Activated CD4-positive, alpha-beta T cell treated with anti-CD3 and anti-CD28 coated beads, Interleukin-2, amount 10 ng/mL, durations not matched to agents 7 days and 5 days (primary cell): ENCODE data around the gene ING2. TPM values are rescaled to one million over a fixed set of nuclear protein-coding genes. Genes with fewer than 3 reads are reported as not detected.
"Not testable (repeated sequence)": the region's sequence is repeated elsewhere in the genome, so short reads cannot be mapped to it uniquely, and the experiment has no call there.

ENCODE experiments used
- CTCF ChIA-PET: fragments of 350-600 bp; sonication (Branson Sonifier 250); formaldehyde crosslinking; loops from one replicate; lab custom pipeline; 2021; ENCODE audit warnings: antibody characterized with exemption; lab: Charles Lee
- POLR2A ChIA-PET: fragments of 350-600 bp; sonication (Branson Sonifier 250); formaldehyde crosslinking; loops from one replicate; lab custom pipeline; 2021; ENCODE audit warnings: antibody characterized with exemption; lab: Charles Lee
- DNase-seq: peaks from one replicate; pipeline ENCODE4 v3.0.0-alpha.2; 2020
- H3K27ac Mint-ChIP-seq: one replicate; pipeline ENCODE4 v1.8.0; 2021; ENCODE audit warnings: mild to moderate bottlenecking, moderate library complexity, mixed read lengths
- H3K27me3 Mint-ChIP-seq: one replicate; pipeline ENCODE4 v1.8.0; 2021; ENCODE audit warnings: mixed read lengths
- H3K36me3 Mint-ChIP-seq: one replicate; pipeline ENCODE4 v1.8.0; 2021; ENCODE audit warnings: low read depth, mixed read lengths
- H3K4me1 Mint-ChIP-seq: one replicate; pipeline ENCODE4 v1.8.0; 2021; ENCODE audit warnings: mixed read lengths
- H3K4me3 Mint-ChIP-seq: one replicate; pipeline ENCODE4 v1.8.0; 2021; ENCODE audit warnings: mild to moderate bottlenecking, moderate library complexity, mixed read lengths
- H3K9me3 Mint-ChIP-seq: one replicate; pipeline ENCODE4 v1.8.0; 2021; ENCODE audit warnings: mixed read lengths
- total RNA-seq, 2 experiments: library from RNA; stranded (reverse); gene quantifications; one replicate each; pipeline ENCODE4 v1.2.3, GENCODE V29; 2021

Gene ING2
- total RNA-seq, 2 experiments from 2014 or later: 11.5 to 12.8 TPM

DNA sequence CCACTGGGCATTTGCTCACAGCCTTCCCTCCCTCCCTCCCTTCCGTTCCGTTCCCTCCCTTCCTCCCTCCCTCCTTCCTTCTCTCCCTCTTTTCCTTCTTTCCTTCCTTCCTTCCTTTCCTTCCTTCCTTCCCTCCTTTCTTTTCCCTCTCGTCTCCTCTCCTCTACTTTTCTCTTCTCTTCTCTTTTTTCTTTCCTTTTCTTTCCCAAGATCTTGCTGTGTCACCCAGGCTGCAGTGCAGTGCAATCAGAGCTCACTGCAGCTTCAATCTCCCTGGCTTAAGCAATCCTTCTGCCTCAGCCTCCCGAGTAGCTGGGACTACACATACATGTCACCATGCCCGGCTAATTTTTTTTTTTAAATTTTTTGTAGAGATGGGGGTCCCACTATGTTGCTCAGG is 26.7 kb upstream of the ING2 start:
- ChIA-PET CTCF (interaction anchor here (0.6 to 1.2 kb wide), 3 partner anchors 9 to 38 kb away, joined by 3 to 4 read pairs (median 3); no protein-coding TSS in a partner anchor), POLR2A (no interaction called here)
- Mint-ChIP-seq H3K36me3 (no peaks in the 10 kb centered on the region), H3K4me1 (no peaks in the 10 kb centered on the region), H3K9me3 (no peaks in the 10 kb centered on the region), H3K27ac (no peak overlapping the region), H3K27me3 (peaks cover 5% of the 10 kb centered on the region), H3K4me3 (no peak overlapping the region)
- DNase-seq: no peak

- no peak for DNase-seq
- Mint-ChIP-seq H3K9me3 (no peaks in the 10 kb centered on the region), H3K27ac (no peak overlapping the region), H3K36me3 (no peaks in the 10 kb centered on the region), H3K4me3 (no peak overlapping the region), H3K27me3 (peaks cover 5% of the 10 kb centered on the region), H3K4me1 (no peaks in the 10 kb centered on the region)
- ChIA-PET POLR2A (no interaction called here), CTCF (interaction anchor here (1.2 to 1.5 kb wide), 2 partner anchors 10 to 15 kb away, joined by 3 to 4 read pairs; no protein-coding TSS in a partner anchor)
These were observed 25.9 kb upstream of the ING2 start for GRCh38 chr4:183478926-183479325.

DNA sequence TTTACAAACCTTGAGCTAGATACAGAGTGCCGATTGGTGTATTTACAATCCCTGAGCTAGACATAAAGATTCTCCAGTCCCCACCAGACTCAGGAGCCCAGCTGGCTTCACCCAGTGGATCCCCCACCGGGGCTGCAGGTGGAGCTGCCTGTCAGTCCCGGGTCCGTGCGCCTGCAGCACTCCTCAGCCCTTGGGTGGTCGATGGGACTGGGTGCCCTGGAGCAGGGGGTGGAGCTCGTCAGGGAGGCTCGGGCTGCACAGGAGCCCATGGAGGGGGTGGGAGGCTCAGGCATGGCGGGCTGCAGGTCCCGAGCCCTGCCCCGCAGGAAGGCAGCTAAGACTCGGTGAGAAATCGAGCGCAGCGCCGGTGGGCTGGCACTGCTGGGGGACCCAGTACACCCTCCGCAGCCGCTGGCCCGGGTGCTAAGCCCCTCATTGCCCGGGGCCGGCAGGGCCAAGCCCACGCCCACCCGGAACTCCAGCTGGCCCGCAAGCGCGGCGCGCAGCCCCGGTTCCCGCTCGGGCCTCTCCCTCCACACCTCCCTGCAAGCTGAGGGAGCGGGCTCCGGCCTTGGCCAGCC is 22.3 kb upstream of the ING2 start:
- H3K27me3 Mint-ChIP-seq, CTCF ChIA-PET, H3K9me3 Mint-ChIP-seq, H3K4me3 Mint-ChIP-seq, H3K4me1 Mint-ChIP-seq, H3K27ac Mint-ChIP-seq, DNase-seq, POLR2A ChIA-PET, H3K36me3 Mint-ChIP-seq: not testable (repeated sequence)

GRCh38 chr4:183483997-183484396 is 20.9 kb upstream of the ING2 start:
- no peak overlapping the region for H3K4me3 Mint-ChIP-seq
- no peaks in the 10 kb centered on the region for H3K27me3 Mint-ChIP-seq
- ChIA-PET CTCF (no interaction called here), POLR2A (no interaction called here)
- DNase-seq: no peak
- H3K27ac Mint-ChIP-seq: no peak overlapping the region
- H3K36me3 Mint-ChIP-seq: no peaks in the 10 kb centered on the region
- H3K9me3 Mint-ChIP-seq: no peaks in the 10 kb centered on the region
- H3K4me1 Mint-ChIP-seq: no peaks in the 10 kb centered on the region

DNA sequence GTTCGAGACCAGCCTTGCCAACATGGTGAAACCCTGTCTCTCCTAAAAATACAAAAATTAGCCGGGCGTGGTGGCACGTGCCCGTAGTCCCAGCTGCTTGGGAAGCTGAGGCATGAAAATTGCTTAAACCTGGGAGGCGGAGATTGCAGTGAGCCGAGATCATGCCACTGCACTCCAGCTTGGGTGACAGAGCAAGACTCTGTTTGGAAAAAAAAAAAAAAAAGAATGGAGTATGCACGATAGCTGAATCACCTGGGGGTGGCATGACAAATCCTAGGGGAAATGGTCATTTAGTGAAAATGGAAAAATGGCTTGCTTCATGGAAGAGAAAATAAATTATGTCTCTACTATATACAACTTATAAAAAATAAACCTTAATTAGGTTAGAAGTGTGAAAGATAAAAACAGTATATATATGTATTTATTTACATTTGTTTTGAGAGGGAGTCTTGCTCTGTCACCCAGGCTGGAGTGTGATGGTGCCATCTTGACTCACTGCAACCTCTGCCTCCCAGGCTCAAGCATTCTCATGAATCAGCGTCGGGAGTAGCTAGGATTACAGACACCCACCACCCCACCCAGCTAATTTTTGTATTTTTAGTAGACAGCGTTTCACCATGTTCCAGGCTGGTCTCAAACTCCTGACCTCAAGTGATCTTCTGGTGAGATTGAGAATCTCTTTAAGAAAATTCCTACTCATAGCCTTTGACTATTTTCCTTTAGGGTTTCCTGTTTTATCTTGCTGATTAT is 19.3 kb upstream of the ING2 start:
- ChIA-PET CTCF (interaction anchor here (1.5 kb wide), 1 partner anchor 42 kb away, joined by 3 read pairs; no protein-coding TSS in a partner anchor), POLR2A (no interaction called here)
- H3K4me1 Mint-ChIP-seq: no peaks in the 10 kb centered on the region
- no peak overlapping the region for H3K4me3 Mint-ChIP-seq
- no peak overlapping the region for H3K27ac Mint-ChIP-seq
- no peaks in the 10 kb centered on the region for H3K36me3 Mint-ChIP-seq
- H3K9me3 Mint-ChIP-seq: no peaks in the 10 kb centered on the region
- DNase-seq: no peak
- no peaks in the 10 kb centered on the region for H3K27me3 Mint-ChIP-seq

GRCh38 chr4:183492791-183493222 is 12.1 kb upstream of the ING2 start:
- Mint-ChIP-seq H3K27ac (no peak overlapping the region), H3K9me3 (peaks cover 4% of the 10 kb centered on the region), H3K4me3 (no peak overlapping the region), H3K36me3 (peaks cover 25% of the 10 kb centered on the region), H3K4me1 (no peaks in the 10 kb centered on the region), H3K27me3 (no peaks in the 10 kb centered on the region)
- ChIA-PET CTCF (no interaction called here), POLR2A (no interaction called here)
- DNase-seq: no peak

GRCh38 chr4:183493246-183493645 is 11.6 kb upstream of the ING2 start:
- Mint-ChIP-seq H3K9me3 (peaks cover 4% of the 10 kb centered on the region), H3K4me3 (no peak overlapping the region), H3K36me3 (peaks cover 25% of the 10 kb centered on the region), H3K4me1 (peaks cover under 1% of the 10 kb centered on the region), H3K27me3 (no peaks in the 10 kb centered on the region), H3K27ac (no peak overlapping the region)
- CTCF ChIA-PET: no interaction called here
- DNase-seq: no peak
- POLR2A ChIA-PET: no interaction called here

GRCh38 chr4:183495184-183495583 is 9.7 kb upstream of the ING2 start:
- H3K4me3 Mint-ChIP-seq: no peak overlapping the region
- H3K4me1 Mint-ChIP-seq: peaks cover 15% of the 10 kb centered on the region
- H3K27ac Mint-ChIP-seq: no peak overlapping the region
- POLR2A ChIA-PET: no interaction called here
- no peak for DNase-seq
- peaks cover 4% of the 10 kb centered on the region for H3K9me3 Mint-ChIP-seq
- H3K27me3 Mint-ChIP-seq: no peaks in the 10 kb centered on the region
- CTCF ChIA-PET: interaction anchor here (0.6 kb wide), 2 partner anchors 8 to 17 kb away, joined by 3 read pairs; no protein-coding TSS in a partner anchor
- peaks cover 25% of the 10 kb centered on the region for H3K36me3 Mint-ChIP-seq

DNA sequence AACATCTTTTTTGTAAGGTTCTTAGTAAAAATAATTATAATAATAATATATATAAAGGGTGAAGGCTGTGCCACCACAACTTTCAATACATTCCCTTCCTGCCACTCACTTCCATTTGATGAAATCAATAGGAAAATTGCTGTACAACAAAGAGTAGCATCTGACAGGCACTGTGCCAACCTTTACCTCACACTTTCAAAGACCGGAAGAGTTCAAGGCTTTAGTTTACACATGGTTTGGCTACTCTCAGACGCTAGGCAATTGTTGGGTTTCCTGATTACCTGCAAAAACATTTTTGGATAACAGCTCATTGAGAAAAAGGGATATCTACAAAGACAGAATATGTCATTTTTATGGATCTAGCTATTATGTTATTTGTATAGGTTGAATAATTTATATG is 5.5 kb upstream of the ING2 start:
- peaks cover 36% of the 10 kb centered on the region for H3K4me1 Mint-ChIP-seq
- DNase-seq: no peak
- H3K4me3 Mint-ChIP-seq: no peak overlapping the region
- CTCF ChIA-PET: no interaction called here
- POLR2A ChIA-PET: no interaction called here
- no peaks in the 10 kb centered on the region for H3K9me3 Mint-ChIP-seq
- H3K27me3 Mint-ChIP-seq: no peaks in the 10 kb centered on the region
- H3K36me3 Mint-ChIP-seq: peaks cover 11% of the 10 kb centered on the region
- H3K27ac Mint-ChIP-seq: no peak overlapping the region

- Mint-ChIP-seq H3K9me3 (no peaks in the 10 kb centered on the region), H3K4me1 (peaks cover 36% of the 10 kb centered on the region)
- POLR2A ChIA-PET: no interaction called here
These were observed 5.1 kb upstream of the ING2 start for GRCh38 chr4:183499801-183500200.

GRCh38 chr4:183503497-183504063 is 1.3 kb upstream of the ING2 start:
- DNase-seq: no peak
- POLR2A ChIA-PET: interaction anchor here (0.6 kb wide), 1 partner anchor 241 kb away, joined by 8 read pairs; no protein-coding TSS in a partner anchor
- Mint-ChIP-seq H3K4me1 (peaks cover 52% of the 10 kb centered on the region), H3K4me3 (peak overlapping the region; percentile 78), H3K9me3 (no peaks in the 10 kb centered on the region), H3K27me3 (no peaks in the 10 kb centered on the region), H3K27ac (peak overlapping the region; percentile 87), H3K36me3 (no peaks in the 10 kb centered on the region)
- CTCF ChIA-PET: interaction anchor here (0.6 to 1.4 kb wide), 2 partner anchors 13 to 41 kb away, joined by 3 to 5 read pairs; no protein-coding TSS in a partner anchor

More at GRCh38 chr4:183499801-183500200, 5.1 kb upstream of the ING2 start:
- H3K36me3 Mint-ChIP-seq: peaks cover 9% of the 10 kb centered on the region
- CTCF ChIA-PET: no interaction called here
- no peak overlapping the region for H3K27ac Mint-ChIP-seq
- no peak overlapping the region for H3K4me3 Mint-ChIP-seq
- no peaks in the 10 kb centered on the region for H3K27me3 Mint-ChIP-seq
- DNase-seq: no peak

GRCh38 chr4:183504064-183504929 is 561 bp upstream of the ING2 start:
- Mint-ChIP-seq H3K4me1 (peaks cover 50% of the 10 kb centered on the region), H3K36me3 (no peaks in the 10 kb centered on the region), H3K9me3 (no peaks in the 10 kb centered on the region), H3K4me3 (peak overlapping the region; percentile 94), H3K27ac (peak overlapping the region; percentile 96), H3K27me3 (no peaks in the 10 kb centered on the region)
- DNase-seq: peak; percentile 99
- CTCF ChIA-PET: interaction anchor here (0.6 to 1.4 kb wide), 2 partner anchors 12 to 42 kb away, joined by 3 to 5 read pairs; no protein-coding TSS in a partner anchor
- POLR2A ChIA-PET: interaction anchor here (0.6 kb wide), 1 partner anchor 240 kb away, joined by 8 read pairs; no protein-coding TSS in a partner anchor
